GM19438 (cell line): ENCODE results near the gene LBX2.

Experiments used
- ATAC-seq: cut with Tn5 transposase; IDR thresholded peaks from one replicate; pipeline ENCODE4 v1.9.1; 2021; ENCODE audit warnings: low read depth; ENCODE audit not compliant: unreplicated experiment

Gene LBX2

DNA sequence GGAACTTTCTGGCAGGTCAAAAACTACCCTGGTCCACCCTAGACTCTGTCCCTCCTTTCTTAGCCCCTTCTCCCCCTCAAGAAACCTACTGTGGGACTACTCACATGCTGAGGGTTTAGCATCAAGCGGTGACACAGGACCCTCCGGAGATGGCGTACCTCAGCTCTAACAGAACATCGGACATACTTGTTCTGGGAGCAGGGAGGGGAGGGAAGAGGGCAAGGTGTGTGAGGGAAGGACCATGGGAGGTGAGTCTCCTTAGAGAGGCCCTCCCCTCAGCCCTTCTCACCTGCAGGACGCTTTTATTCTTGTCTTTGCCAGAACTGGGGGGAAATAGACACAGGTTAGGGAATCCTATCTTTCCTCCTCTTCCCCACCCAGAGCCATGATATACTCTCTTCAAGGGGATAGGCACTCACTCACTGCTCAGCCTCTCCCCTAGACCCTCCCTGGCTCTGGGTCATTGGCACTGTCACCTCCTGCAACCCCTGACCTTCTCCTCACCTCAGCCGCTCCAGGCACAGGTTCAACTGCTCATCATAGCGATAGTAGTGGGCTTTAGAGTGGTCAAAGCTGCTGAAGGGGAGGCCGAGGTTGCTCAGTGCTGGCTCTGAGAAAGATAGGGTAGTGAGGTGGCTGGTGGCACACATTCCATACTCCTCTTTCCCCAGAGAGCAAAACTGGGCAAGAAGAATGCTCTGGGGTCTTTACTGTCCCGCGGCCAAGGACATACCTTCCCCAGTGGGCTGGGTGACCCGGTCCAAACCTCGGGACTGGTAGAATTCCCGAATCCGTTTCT, 6.2 kb upstream of the LBX2 start:
- no peak for ATAC-seq

DNA sequence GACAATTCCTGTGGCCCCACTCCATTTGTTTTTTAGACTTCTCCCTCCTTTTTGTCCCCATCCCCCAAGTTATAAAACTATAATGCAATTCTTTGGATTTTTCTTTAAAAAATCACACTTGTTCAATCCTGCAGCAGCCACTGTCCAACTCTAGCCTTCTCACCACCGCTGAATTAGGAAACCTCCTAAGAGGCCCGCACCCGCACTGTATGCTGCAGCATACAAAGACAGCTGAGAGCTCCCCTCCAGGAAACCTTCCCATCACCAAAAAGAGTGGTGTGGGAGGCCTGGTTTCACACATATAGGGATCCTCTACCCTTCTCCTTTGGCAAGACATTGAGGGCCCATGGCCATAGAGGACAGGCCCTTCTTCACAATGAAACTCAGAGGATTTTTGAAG, 5.2 kb upstream of the LBX2 start:
- ATAC-seq = no peak

DNA sequence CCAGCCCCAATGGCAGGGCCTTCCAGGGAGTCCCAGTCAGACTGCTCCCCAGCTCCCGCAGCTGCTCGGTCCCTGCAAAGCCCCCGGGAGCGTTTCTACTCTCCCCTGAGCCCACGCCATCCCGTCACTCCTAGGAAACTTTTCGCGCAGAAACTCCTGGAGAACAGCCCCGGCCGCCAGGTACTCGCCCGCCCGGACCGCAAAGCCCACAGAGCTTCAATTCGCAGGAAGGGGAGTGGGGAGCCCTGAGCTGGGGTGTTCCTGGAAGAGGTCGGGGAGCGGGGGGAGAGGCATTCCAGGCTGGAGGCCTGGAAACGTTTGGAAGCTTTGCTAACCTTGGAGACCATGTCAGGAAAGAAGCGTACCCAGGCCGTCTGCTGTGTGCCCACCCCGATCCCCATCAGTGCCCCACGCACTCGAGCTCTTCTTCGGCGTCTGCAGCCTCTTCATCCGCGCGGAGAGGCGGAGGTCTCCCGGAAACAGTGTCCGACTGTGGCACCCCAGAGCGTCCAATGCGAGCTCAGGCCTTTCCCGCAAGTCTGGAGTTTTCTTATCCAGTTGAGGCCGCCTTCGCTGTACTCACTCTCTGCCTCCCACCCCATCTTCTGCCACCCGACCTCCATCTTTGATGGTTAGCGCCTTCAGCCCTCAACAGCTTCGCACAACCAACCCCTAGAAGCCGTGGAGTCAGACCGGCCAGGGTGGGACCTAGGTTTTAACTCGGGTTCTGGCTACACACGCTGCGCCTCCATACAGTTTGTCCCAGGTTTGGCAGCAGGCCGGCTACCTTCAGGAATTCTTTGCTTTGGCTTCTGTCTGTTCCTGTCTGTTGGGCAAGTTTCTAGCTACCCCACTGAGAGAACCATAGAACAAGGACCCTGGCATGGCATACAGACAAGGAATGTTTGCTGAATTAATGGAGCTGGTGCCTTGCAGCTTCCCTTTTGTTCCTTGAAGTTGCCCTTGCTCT, 4.4 kb upstream of the LBX2 start:
- ATAC-seq = no peak

DNA sequence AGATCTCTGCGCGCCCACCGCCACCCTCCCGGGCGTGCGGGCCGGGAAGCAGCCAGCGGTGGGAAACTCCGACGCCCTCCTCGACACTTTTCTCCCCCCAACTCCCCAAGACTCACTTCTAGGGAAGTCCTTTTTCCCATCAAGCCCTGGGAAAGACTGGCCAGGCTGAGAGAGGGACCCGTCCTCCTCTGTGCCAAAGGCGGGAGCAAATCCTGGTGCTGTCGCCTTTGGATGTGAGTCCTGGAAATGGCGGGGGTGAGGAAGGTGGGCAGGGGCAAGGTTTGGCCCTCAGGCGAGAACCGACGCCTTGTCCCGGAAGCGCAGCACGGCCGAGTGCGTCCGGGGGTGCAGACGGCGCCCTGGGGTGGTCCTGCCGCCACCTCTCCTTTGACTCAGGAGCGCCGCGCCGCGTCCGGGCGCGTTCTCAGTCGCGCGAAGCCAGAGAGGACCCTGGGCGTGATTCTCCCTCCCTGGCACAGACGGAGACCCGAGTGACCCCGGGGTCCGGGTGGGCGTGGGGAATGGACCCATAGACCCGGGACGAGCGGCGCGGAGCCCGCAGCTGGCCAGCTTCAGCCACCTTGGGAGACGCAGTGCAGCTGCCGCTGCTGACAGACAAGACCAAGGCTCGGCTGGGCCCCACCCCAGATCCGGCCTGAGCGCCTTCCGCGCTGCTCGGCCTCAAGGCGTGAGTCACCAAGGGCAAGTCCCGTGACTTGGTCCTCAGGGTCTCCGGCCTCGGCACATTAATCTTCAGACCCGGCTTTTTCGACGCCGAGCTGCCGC, 3.5 kb upstream of the LBX2 start:
- ATAC-seq = peak; percentile 41

DNA sequence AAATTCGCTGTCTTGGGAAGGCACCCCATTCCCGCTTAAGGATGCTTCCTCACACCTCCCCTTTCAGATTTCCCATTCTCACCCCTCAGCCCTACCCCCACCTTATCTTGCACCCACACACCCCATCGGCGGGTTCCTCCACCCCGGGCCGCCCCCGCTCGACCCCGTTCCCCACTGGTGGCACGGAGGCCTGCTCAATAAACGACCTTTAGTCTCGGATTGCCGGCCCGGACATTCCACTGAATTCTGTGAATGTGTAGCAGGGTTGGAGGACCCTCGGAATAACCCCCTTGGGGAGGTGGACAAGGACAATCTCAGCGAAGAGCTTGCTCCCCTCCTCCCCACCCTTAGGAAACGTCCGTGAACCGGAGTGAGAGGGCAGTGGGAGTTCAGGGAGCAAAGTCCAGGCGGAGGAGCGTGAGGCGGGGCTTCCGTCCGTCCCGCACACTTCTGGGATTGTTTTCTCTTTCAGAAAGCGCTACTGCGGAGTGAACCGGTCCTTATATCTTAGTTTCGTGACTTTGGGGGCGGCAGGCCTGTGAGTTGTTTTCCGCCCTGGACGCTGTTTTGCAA, 2.8 kb upstream of the LBX2 start:
- no peak for ATAC-seq

DNA sequence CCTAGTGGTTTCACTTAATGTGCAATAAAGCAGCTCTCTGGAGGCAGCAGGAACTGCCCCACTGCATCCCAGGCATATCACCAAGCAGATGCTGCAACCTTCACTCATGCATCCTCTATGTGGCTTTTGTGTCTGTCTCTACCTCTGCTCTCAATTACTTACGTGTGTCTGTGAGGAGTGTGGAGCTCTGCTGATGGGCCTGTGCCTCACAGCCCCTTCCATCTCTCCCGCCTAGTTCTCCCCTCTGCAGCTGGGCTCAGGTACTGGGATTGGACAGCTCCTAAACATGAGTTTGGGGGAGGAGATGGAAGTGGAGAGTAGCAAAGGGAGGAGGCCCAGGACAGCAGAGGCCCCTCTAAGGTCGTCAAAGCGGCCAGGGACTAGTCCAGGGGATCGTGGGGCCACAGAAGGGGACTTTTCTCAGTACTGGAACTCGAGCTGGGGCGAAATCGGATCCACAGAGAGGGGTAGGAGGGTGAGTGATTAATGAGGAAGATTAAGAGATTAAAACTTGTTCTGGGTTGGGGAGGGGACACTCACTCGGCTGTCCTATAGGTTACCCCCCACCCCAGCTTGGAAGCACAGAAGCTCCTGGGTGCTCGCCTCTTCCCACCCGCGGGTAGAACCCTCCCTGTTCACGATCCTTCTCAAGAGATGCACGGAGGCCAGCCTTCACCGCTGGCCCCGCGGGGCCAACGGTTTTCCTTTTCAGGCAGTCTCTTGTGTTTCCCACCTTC, 2.1 kb upstream of the LBX2 start:
- ATAC-seq = no peak

DNA sequence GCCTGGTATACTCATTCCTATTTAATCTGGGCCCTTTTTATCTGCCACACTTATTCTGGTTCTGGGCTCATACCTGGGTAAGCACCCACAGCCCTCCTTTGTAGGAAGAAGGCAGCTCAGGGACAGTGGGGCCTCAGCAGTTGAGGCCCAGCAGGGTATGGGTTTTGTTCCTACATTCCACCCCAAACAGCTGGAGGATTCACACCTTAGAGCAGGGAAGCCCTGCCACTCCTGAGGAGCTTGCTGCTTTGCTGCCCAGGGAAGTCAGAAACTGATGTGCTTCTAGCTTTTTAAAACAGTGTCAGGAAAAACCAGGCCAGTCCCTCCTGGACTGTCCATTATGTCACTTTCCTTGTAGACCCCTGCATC, 1.2 kb upstream of the LBX2 start:
- no peak for ATAC-seq

DNA sequence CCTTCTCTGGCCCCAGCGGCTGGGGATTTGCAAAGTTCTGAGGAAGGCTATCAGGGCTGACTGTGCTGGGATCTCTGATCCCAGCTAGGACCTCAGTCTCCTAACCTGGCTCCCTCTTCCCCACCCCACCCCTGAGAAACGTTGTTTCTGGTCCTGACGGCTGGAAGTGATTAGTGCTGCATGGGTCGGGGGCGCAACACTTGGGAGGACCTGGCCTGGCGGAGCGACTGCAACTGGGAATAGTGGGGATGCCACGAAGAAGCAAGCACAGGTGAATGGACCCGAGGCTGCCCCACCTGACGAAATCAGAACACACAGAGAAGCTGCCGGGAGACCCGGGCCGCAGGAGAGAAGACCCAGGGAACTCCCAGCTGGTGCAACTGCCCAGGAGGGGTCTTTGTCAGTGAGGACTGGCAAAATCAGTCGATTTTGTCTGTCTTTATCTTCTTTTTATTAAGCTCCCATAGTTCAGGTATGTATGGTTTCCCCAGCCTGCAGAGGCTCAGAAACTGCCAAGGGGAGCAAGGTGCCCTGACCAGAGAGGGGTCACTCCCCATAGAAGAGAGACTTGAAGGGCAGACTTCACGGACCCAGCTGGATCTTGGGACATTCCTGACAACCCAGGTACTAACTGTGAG, 656 bp upstream of the LBX2 start:
- no peak for ATAC-seq

DNA sequence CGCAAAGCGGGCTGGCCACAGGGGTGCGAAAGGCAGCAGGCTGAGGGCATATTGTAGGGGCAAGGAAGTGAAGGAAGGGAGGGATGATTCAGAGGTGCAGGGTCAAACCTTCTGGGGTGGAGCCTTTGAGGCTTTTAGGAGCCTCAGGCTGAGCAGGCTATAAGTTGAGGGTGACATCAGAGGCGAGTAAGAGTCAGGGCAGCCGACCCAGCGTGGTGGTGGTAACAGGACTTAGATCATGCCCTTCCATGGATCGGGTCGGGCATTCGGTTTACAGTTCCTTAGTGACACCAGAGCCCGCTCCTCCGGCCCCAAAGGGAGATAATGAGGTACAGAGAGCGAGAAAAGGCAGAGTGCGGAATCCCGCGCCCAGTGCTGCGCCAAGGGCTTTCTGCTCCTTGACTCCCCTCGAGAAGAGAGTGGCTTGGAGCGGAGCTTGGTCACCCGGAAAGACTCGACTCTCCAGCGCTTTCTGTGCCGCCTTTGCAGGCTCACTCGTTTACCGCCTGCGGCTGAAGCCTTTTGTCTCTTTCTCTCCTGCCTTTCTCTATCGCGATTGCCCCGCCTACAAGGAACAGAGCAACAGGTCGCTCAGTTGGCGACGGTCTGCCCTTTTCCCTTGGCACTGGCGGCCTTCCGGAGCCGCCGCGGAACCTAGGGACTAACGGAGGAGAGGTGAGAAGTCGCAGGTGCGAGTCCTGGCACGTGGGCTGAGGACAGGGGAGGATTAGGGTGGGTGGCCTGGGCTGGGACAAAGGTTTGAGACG, 720 bp downstream of the LBX2 start:
- no peak for ATAC-seq

DNA sequence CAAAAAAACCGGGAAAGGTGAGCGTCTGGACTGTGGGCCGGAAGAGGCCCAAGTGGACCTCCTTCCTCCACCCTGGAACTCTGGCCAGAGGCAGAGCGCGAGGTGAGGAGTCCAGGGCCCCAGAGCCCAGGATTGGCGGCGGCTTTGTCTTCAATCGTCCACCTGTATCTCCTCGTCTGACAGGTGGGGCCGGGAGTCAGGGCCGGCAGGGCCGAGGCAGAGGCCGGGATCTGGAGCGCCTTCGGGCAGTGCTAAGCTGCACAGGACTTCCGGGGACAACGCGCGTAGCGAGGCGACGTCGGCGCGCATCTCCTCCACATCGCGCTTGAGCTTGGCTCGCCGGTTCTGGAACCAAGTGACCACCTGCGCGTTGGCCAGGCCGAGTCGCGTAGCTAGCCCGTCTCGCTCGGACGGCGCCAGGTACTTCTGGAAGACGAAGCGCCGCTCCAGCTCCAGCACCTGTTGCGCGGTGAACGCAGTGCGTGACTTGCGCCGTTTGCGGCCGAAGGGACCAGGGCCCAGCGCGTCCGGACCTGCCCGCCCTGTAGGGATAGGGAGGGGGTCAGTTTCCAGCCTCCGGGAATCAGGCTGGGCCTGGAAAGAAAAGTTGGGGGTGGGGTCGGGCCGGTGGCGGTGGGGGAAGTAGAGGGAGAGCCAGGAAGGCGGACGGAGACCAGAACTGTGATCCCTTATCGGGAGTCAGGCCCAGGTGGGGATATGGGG, 1.5 kb downstream of the LBX2 start:
- no peak for ATAC-seq

DNA sequence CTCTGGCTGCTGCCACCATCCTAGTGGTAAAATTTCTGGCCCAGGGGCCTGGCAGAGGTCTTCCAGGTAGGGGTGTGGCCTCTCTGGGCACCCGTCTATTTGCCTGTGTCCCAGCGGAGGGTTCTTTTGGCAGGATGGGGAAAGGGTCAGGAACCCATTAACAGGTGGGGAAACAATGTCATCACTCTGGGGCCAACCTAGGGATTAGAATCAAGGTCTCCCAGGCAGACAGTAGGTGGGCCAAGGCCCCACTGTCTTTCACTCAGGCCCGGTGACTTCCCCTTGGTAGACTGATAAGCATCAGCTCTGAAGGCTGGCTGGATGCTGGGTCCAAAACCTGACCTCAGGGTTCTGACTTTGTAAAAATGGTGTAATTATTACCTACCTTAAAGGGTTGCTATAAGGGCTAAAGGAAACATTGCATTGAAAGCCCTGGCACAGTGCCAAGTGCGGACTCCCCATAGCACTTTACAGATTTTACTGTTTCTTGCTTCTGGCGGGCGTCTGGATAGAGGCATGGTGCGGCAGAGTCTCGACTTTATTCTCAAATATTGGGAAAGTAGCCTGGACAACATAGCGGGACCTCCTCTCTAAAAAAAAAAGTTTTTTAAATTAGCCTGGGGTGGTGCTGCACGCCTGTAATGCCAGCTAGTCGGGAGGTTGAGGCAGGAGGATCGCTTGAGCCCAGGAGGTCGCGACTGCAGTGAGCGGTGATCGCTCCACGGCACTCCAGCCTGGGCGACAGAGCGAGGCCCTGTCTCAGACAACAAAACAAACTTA, 2.2 kb downstream of the LBX2 start:
- ATAC-seq = no peak

DNA sequence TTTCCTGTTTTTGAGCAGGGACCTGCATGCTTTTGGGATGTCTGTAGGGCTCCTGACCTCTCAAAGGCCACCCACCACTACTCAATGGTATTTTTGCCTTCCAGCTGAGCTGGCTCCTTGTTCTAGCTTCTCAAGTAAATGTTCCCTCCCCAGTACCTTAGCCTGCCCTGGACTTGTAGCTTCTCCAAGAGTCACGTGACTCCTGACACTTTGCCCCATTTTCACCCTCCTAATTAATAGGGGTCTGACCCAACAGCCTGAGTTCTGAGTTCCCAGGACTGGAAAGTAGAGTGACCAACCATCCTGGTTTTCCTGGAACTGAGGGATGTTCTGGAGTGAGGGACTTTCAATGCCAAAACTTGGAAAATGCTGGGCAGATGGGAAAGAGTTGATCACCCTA, 4.0 kb downstream of the LBX2 start:
- no peak for ATAC-seq

DNA sequence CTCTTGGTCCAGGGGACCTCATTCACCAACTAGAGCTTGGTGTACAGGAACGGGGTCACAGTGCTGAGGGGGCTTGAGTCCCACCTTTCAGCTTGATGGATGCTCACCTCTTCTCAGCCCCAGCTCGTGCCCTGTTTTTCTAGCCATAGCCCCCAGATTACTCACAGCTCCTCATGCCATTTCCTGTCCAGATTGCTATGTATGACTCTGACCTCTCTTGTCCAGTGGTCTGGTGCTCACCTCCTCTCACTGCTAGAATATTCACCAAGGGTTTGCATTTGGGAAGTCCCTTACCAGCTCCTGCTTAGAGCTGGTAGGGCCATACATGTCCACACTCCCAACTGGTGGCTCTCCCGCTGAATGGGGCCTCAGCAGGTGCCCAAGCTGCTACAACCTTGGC, 5.9 kb downstream of the LBX2 start:
- no peak for ATAC-seq

DNA sequence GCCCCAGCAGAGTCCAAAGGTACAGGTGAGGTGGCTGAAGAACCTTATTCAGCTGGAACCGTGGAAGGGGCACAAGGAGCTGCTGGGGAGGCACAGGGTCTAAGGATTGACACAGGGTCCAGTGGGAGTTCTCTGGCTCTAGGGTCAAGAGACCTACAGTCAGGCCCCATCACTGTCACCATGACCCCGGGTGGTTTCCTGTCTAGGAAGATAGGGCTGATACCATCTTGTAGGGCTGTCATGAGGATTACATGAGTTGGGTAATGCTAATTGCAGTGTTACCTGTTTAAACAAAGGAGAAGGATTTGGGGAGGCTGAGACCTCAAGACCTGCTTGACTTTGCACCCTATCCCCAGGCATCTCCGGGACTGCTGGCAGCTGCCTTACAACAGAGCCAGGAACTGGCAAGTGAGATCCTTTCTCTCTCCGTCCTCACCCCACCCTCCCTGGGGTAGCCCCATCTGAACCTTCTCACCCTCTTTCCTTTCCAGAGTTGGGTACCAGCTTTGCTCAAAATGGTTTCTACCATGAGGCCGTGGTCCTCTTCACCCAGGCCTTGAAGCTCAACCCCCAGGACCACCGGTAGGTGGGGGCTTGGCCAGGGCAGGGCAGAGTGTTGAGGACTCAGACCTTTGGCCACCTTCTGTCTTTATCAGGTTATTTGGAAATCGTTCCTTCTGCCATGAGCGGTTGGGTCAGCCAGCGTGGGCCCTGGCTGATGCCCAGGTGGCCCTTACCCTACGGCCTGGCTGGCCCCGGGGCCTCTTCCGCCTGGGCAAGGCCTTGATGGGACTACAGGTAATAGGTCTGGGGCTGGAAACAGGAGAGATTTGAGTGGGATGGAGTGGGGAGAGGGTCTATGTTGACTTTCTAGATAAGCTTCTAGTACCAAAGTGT, 7.5 kb downstream of the LBX2 start:
- ATAC-seq = no peak

DNA sequence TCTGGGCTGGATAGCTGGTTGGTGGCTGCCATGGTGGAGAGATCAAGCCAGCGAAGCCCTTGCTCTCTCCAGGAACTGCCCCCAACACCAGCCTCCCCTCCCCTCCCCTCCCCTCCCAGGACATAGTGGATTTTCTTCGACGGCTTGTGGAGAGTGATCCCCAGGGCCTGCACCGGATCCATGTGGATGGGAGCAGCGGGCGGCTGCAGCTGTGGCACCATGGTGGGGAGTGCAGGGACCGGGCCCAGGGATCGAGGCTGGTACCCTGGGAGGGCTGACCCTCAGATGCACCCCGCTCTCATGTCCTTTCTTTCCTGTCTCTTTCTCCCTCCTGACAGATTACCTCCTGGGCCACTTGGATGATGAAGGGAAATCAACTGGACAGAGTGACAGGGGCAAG, 9.5 kb downstream of the LBX2 start:
- no peak for ATAC-seq
